ELF-1 (cell line): Measurements from ENCODE around the gene RIOK3.
"Not testable (repeated sequence)": the region's sequence is repeated elsewhere in the genome, so short reads cannot be mapped to it uniquely, and the experiment has no call there.

Source experiments
- DNase-seq: peaks from one replicate; pipeline ENCODE4 v3.0.0-alpha.2; 2016; ENCODE audit warnings: low read depth, low spot score

The RIOK3 gene

GRCh38 chr18:23452728-23453679 lies at the start of gene RIOK3:
RIOK3 (plus strand) TSS chr18:23453287; CDS start chr18:23453440, 153 bp downstream.
- DNase-seq, result peak; percentile 99

GRCh38 chr18:23403310-23403709 lies 49.8 kb upstream of the RIOK3 start:
- DNase-seq, result no peak

GRCh38 chr18:23405636-23406035 lies 47.5 kb upstream of the RIOK3 start:
- no peak for DNase-seq

- no peak for DNase-seq
Measured at GRCh38 chr18:23406271-23406787, 46.8 kb upstream of the RIOK3 start.

- DNase-seq, result no peak
Measured at GRCh38 chr18:23412351-23412964, 40.6 kb upstream of the RIOK3 start.

GRCh38 chr18:23415515-23415914 lies 37.6 kb upstream of the RIOK3 start:
- no peak for DNase-seq

- no peak for DNase-seq
Measured at GRCh38 chr18:23416298-23416697, 36.8 kb upstream of the RIOK3 start.

- DNase-seq, result no peak
Measured at GRCh38 chr18:23421277-23421676, 31.8 kb upstream of the RIOK3 start.

- DNase-seq, result no peak
Measured at GRCh38 chr18:23422751-23423418, 30.2 kb upstream of the RIOK3 start.

- no peak for DNase-seq
Measured at GRCh38 chr18:23424616-23425015, 28.5 kb upstream of the RIOK3 start.

- no peak for DNase-seq
Measured at GRCh38 chr18:23428821-23429220, 24.3 kb upstream of the RIOK3 start.

GRCh38 chr18:23429538-23429937 lies 23.5 kb upstream of the RIOK3 start:
- DNase-seq, result not testable (repeated sequence)

- DNase-seq, result no peak
Measured at GRCh38 chr18:23433360-23433759, 19.7 kb upstream of the RIOK3 start.

- peak; percentile 85 for DNase-seq
Measured at GRCh38 chr18:23437357-23438045, 15.6 kb upstream of the RIOK3 start.

GRCh38 chr18:23438046-23438377 lies 15.1 kb upstream of the RIOK3 start:
- DNase-seq, result no peak

- no peak for DNase-seq
Measured at GRCh38 chr18:23438608-23439366, 14.3 kb upstream of the RIOK3 start.

GRCh38 chr18:23440131-23440530 lies 13.0 kb upstream of the RIOK3 start:
- no peak for DNase-seq

GRCh38 chr18:23442958-23443357 lies 10.1 kb upstream of the RIOK3 start:
- DNase-seq, result no peak

- no peak for DNase-seq
Measured at GRCh38 chr18:23448291-23448690, 4.8 kb upstream of the RIOK3 start.

- no peak for DNase-seq
Measured at GRCh38 chr18:23450022-23450421, 3.1 kb upstream of the RIOK3 start.

GRCh38 chr18:23451011-23451410 lies 2.1 kb upstream of the RIOK3 start:
- DNase-seq, result no peak
